Activated CD8-positive, alpha-beta memory T cell treated with anti-CD3 and anti-CD28 coated beads for 48 hours (primary cell): ENCODE measurements around the gene MS4A4A.
"Not testable (repeated sequence)": the region's sequence is repeated elsewhere in the genome, so short reads cannot be mapped to it uniquely, and the experiment has no call there.

Experiments used
- DNase-seq, 3 experiments: peaks; one replicate each; pipeline ENCODE4 v3.0.0-alpha.2; 2020; ENCODE audit warnings: low read depth in 2 of 3, low spot score in 2 of 3

MS4A4A gene

DNA sequence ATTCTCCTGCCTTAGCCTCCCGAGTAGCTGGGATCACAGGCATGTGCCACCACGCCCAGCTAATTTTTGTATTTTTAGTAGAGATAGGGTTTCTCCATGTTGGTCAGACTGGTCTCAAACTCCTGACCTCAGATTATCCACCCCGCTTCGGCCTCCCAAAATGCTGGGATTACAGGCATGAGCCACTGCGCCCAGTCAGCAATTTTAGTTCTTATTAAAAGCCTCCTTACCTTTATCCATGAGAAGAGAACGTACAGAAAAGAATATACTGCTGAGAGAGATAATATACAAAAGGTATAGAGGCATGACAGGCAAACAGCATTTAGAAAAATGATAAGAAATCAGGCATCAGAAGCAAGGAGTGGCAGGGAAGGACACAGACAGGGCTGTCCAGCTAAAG is 21.4 kb downstream of the MS4A4A start:
- not testable (repeated sequence) for DNase-seq

DNA sequence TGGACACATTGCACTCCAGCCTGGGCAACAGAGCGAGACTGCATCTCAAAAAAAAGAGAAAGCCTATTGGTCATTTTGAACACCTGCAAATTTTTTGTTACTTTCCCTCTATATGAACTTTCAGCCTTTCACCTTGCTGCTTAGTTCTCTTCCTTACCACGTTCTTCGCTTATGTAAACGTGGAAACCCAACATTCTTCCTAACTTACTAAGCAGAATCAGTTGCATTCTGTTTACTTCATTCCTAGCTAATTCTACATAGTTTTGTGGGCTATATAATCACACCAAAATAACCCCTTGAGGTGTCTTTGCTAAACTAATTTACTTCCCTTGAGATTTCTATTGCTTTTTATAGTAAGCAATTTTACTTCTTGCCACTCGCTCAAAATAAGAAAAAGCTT is 23.2 kb downstream of the MS4A4A start:
- no peak for DNase-seq

DNA sequence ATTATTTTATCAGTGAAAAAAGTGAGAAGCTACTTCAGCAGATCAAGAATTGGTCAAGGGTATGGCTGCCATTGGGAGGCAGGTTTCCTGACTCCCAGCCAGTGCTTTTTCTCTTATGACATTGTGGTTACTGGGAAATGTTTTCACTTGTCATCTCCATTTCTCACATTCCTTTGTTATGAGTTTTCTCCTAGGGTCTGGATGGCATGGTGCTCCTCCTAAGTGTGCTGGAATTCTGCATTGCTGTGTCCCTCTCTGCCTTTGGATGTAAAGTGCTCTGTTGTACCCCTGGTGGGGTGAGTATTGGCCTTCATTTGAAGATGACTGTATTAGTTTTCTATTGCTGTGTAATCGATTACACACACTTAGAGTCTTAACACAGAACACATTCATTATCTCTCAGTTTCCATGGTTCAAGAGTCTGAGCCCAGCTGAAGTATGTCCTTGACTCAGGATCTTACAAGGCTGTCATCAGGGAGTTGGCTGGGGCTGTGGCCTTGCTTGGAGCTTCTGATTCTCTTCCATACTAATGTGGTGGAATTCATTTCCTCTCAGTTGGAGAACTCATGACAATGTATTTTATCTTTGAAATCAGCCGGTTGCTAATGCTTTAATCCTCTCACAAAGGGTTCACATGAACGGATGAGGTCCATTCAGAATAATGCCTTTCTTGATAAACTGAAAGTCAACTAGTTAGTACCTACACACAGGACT is 25.6 kb downstream of the MS4A4A start:
- no peak for DNase-seq

DNA sequence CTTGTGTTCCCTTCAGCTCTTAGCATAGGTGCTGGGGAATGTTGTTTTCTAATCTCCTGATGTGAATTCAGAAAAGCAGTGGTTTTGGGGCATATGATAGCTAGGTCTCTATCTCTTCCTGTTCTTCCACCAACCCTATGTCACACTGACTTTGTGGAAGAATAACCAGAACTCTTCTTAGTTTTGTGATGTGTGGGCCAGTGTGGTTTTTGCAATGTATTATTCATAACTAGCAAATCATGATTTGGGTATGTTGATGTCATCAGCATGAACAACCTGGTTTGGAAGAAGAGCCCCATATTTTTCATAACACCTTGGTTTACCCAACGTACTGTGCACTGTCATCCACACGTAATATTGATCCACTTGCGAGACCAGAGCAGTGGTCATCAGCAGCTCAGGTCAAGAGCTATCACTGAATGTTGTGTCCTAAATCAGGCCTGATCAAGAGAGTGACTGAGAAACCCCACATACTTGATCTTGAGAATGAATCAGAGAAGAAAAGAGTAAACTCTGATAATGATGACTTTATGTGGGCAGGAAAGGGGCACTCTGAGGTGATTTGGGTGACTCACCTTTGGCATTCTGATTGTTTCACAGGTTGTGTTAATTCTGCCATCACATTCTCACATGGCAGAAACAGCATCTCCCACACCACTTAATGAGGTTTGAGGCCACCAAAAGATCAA is 27.2 kb downstream of the MS4A4A start:
- DNase-seq = peak in 1 of 3 experiments; percentile 5

DNA sequence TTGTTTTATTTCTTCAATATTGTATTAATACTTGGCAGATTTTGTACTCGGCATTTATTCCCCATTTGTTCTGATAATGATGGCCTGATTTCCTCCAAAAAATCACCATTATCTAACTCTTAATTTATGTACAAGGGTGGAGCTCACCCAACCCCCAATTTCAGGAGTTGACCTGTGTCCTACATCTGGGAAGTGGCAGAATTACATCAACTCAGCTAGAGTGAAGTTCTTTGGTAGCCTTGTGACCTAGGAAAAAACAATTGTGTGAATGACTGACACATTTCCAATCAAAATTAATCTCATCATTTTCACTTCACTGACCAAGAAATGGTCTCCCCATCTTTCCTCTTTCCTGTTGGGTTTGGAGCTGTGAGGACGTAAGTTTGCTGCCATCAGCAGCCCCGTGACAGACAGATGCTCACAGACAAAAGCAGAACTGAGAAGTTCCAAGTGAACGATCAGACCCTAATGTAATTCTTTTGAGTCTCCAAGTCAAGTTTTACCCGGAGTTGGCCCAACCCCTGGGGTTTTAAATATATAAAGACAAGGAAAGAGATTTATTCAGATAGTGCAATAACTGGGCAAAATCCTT is 30.0 kb downstream of the MS4A4A start:
- no peak for DNase-seq

DNA sequence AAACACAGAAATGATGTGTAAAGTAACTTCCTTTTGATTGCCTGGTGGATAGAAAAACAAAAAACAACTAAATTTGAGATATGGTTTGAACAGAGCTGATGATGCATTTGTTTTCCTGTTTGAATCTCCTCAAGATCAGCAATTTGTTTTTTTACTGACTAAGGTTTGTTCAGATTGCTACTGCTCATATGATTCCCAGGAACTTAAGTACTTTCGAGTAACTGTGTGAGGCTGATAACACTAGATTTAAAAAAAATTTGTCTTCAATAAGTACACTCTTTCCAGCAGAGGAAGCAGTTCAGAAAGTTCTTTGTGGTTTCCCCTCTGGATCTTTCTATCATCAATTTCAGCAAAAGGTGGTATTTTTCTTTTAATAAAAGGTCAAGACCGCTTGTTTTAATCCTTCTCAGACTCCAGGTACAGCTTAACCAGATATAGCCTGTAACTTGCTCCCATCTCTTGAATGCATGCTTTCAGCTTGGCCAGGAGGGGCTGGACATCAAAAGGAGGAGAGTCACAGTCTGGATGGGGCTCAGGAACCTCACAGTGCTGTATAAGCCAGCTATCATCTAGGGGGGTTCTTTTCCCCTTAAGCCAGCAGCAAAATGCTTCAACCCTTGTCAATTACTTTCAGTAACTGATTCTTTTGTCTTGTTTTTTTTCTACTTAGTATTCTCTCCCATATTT is 34.3 kb downstream of the MS4A4A start:
- DNase-seq = no peak

DNA sequence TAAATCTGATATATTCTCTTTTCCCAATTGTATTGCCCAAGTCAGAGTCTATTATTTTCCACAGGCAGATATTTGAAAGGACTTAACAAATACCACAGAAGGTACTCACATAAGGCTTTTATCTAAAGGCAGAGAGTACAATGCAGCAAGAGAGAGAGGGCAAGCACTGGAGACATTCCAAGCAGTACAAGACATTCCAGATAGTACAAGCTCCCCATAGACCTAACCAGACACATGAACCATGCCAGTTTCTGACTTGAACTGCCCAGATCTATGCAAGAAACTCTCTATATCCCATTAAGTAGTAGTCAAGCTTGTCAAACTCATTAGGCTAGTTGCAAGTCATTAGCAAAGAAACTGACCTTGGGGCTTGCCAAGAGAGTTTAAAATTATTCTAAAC is 35.4 kb downstream of the MS4A4A start:
- DNase-seq = no peak

DNA sequence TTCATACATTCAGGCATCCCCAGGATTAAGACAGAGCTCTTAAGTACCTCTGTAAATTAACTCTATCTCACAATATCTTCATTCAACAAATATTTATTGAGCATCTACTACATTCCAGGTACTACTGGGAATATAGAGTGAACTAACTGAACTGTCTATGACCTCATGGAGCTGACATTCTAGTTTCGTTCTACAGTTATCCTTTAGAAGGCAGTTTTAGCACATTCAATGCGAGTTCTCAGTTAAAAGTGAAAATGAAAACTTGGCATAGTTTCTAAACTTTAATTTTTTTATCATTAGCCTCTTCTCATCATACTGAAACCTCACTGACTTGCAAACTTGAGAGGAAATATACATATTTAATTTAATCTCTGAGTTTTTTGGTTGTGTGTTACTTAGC is 35.9 kb downstream of the MS4A4A start:
- no peak for DNase-seq

DNA sequence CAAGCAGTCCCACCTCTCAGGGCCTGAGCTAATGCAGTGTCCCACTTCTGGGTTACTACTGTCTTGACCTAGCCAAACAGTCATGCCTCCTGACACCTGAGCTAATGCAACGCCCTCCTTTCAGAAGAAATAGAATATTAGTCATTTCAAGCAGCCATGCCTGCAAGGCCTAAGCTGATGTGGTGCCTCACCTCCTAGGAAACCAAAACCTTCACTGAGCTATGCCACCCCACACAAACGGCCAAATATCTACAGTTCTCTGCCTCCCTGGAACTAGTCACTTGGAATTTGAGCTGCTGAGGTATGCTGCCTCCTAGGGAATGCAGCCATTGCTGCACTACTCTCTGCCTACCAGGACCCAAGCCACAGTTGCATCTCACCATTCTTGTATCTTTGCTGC is 38.3 kb downstream of the MS4A4A start:
- no peak for DNase-seq

DNA sequence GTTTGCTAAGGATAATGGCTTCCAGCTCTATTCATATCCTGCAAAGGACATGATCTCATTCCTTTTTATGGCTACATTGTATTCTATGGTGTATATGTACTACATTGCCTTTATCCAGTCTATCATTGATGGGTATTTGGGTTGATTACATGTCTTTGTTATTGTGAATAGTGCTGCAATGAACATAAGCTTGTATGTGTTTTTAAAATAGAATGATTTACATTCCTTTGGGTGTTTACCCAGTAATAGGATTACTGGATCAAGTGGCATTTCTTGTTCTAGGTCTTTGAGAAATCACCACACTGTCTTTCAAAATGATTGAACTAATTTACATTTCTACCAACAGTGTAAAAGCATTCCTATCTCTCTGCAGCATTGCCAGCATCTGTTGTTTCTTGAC is 40.6 kb downstream of the MS4A4A start:
- DNase-seq = no peak

DNA sequence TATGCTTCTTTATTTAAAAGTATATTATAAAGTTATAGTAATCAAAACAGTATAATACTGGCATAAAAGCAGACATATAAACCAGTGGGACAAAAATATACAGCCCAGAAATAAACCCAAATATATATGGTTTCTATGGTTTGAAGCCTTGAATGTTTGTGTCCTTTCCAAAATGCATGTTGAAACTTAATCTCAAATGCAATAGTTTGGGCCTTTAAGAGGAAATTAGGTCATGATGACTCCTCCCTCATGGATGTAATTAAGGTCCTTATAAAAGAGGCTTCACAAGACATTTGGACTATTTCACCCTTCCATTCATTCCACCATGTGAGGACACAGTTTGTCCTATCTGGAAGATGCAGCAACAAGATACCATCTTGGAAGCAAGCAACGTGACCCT is 46.5 kb downstream of the MS4A4A start, which contains the start of gene MS4A6E:
Gene MS4A6E, plus strand, starts transcription at position 301 of the 400 bp plus-strand sequence. CDS start 7,641 bp downstream, outside the sequence.
- no peak for DNase-seq

DNA sequence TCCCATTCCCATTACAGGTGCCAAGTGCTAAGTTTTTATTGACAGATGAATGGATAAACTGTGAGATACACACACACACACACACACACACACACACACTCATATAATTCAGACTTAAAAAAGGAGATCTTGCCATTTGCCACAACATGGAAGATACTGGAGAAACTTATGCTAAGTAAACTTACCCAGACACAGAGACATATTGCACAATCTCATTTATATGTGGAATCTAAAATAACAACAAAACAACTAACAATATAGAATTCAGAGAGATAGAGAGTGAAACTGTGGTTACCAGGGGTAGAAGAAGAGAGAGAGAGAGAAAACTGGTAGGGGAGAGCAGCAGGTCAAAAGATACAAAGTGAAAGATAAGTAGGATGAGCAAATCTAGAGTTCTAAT is 48.0 kb downstream of the MS4A4A start:
- no peak for DNase-seq

DNA sequence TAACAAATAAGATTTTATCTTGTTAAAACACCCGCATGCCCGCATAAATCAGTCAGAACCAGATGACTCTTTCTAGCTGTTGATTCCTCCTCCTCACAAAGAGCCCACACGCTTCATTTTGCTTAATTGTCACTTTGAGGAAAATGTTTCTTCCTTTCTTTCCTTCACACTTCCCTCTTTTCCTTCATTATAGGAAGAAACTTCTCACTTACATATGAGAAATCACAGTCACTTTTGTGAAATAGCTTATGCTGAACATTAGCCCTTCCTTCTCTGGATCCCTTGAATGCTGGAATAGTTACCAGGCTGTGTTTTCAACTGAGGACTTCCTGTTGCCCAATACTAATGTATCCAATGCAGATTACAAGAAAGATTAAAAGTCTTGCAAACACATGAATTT is 52.4 kb downstream of the MS4A4A start:
- no peak for DNase-seq

DNA sequence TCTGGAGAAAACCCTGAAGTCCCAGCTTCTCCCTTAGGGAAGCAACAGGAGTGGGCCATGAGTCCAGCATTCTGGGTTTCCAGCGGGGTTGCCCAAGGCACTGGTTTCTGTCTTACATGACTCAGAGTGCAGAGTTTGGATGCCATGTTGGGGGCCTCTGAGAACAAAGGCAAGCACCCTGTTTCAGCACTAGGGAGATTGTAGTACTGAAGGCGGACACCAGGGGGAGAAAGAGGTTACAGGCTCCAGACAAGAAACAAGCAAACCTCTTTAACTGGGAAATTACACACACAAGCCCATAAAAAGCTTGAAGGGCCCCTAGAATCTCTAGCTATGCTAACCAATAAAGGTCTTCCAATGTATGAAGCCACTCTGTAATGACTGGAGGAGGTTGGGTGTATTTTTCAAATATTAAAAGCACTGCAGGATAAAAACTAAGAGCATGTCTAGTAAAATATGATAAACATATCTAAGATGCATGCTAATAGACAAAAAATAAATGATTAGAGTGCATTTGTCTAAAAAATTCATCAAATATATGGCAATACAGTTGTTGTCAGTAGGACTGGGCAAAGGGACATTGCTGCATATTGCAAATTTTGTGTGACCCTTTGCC is 53.6 kb downstream of the MS4A4A start:
- peak; percentile 37 to 54 (median 38) for DNase-seq

DNA sequence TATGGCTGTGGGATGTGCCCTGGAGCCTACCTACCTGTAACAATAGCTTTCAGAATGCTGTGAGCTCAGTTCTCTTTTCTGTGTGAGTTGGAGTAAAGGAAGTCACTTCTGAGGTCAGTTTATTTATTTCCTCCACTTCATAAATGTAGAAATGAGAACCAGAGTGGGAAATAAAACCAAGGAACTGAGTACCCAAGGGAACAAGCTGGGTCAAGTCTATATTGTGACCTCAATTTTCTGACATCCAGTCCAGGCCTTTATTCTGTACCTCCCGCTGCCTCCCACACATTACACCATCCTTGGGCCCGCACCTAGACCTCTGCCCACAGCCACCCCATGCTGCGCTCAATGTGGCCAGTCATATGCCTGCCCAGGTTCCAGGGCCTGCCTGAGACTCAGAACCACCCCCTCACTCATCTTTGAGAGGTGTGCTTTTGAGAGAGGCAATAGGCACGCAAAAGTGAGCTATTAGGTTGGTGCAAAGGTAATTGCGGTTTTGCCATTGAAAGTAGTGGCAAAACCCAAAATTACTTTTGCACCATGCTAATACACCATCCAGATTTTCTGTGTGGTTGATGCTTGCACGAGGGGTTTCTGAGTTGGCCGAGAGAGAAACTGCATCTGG is 56.4 kb downstream of the MS4A4A start:
- no peak for DNase-seq

DNA sequence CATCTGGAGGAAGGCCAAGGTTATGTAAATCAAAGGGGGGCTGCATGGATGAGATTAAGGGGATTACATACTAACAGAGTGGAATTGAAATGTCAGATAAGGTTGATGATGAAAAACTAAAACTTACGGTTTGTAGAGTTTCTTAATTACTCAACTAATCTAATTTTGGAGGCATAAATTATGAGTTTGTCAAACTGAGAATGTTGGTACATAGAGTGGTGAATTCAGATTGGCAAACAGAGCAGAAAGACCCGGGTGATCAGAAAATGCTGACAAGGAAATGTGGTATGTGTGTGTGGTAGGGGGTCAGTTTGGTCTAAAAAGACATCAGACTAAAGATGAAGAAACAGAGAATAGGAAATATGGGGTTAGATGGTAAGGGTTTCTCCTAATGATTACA is 57.6 kb downstream of the MS4A4A start:
- no peak for DNase-seq

DNA sequence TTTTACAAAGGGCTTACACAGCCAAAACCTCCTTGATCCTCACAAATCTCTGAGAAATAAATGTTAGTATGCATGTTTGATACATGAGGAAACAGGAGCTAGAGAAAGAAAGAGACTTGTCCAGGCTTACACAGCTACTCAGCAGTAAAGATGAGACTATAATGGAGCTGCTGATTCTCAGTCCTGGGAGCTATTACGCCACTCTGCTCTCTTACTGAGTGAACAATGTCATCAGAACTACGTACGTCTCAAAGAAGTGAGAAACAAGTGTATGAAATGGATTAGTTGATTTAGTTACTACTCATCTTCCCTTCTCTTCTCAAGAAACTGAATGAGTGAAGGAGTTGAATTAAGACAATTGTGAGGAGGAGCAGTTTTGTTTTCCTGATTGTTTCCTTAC is 58.9 kb downstream of the MS4A4A start:
- no peak for DNase-seq

DNA sequence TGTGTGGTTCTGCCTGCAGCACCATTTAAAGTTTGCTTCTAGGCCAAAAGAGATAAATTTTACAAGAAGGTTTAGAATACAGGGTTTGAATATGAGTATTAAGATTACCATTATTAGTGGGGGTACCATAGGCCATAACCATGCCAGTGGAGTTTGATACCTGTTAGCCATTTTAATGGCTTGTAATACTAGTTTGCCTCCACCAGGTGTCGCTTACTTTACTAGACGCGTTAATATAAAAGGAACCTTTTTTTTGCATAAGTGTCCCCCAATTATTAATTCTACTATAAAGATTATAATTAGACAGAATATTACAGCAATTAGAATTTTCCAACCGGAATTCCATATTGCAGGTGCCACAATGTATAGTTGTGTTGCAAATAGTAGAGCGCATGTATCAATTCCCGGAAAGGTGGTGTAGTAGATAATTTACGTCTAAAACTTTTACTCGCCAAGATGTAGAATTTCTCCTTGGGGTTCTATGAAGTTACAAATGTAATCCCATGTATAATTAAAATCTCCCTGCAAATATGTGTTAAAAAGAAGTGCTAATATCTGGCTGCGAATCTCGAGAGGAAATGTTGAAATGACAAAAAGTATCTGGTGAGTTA is 62.7 kb downstream of the MS4A4A start:
- DNase-seq = no peak

DNA sequence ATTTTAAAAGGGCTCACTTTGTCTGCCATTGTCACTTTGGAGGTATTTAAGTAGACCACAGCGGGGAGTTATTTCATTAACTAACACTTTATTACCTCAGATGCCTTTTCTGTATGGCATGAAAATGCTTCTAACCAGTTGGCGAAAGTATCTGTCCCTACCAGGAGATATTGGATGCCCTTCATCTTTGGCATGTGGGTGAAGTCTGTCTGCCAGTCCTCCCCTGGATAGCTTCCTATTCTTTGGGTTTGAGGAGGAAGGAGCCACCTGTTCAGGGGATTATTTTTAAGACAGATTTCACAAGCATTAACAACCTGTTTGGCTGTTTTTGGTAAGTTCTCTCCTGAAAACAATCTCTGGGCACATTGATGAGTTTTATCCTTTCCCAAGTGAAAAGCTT is 63.7 kb downstream of the MS4A4A start:
- DNase-seq = no peak

DNA sequence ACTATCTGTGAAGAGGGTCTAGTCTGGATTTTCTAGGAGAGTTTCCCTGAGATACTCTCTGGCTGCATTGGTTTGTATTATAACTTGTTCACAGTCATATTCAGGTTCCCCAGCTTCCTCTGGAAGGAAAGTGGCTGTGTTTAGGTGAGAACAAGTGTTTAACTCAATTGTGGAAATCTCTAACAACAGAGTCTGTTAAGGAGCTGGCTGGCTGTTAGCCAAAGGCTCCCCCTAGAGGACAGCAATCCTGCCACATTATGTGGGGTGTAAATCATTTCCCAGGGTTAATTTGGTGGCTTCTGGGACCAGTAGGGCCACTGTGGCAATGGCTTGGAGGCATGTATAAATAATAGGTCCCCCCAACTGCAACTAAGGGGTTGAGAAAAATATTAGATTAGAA is 65.0 kb downstream of the MS4A4A start:
- DNase-seq = no peak
